ENCODE measurements around the gene MVB12B. TPM values are rescaled to one million over a fixed set of nuclear protein-coding genes. Genes with fewer than 3 reads are reported as not detected.

The MVB12B gene
- polyA plus RNA-seq, 1 donor from 2014 or later = 39.5 TPM

DNA sequence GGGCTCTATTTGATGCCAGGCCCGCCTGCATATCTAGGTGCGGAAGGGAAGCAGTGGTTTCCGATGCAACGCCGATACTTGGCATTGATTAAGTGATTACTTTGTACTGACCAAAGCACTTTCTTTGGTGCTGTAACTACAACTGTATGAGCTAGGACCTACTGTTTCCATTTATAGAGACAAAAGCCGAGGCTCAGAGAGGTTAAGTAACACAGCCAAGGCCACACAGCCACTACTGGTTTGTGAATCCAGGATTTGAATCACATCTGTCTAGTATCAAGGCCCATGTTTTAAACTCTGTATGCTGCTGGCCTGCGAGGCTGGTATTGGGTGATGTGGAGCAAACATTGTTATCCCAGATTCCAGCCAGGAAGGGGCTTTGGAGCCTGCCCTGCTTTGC, 41.4 kb downstream of the MVB12B start:
- no peak overlapping the region for H3K4me2 ChIP-seq (ENCODE audit: low read length)
- no peak overlapping the region for H3K9ac ChIP-seq (ENCODE audit: low read length)
- H3F3A ChIP-seq (ENCODE audit: insufficient read depth, low read length, poor library complexity, severe bottlenecking) = no peaks in the 10 kb centered on the region
- peaks cover 6% of the 10 kb centered on the region for H3K79me2 ChIP-seq (replicated peaks; ENCODE audit: insufficient read depth, low read length)
- H3K27me3 ChIP-seq (ENCODE audit: insufficient read depth, low read depth, low read length) = no peaks in the 10 kb centered on the region
- H3K36me3 ChIP-seq (ENCODE audit: insufficient read depth, low read length) = peaks cover 11% of the 10 kb centered on the region
- no peaks in the 10 kb centered on the region for H3K9me2 ChIP-seq (ENCODE audit: insufficient read depth, low read length)
- TF ChIP-seq RAD21 (conservative IDR thresholded peaks at IDR 0.05) (no peak), SMC3 (conservative IDR thresholded peaks at IDR 0.05; ENCODE audit: poor library complexity) (no peak), REST (IDR thresholded peaks at IDR 0.05; ENCODE audit: borderline replicate concordance) (no peak), MXI1 (conservative IDR thresholded peaks at IDR 0.05; ENCODE audit: poor library complexity, severe bottlenecking) (no peak), EZH2 (IDR thresholded peaks at IDR 0.05; ENCODE audit: borderline replicate concordance, insufficient read depth, low read length, poor library complexity, severe bottlenecking) (no peak), POLR2AphosphoS5 (IDR thresholded peaks at IDR 0.05) (no peak)
- TF ChIP-seq, protein P1, sequence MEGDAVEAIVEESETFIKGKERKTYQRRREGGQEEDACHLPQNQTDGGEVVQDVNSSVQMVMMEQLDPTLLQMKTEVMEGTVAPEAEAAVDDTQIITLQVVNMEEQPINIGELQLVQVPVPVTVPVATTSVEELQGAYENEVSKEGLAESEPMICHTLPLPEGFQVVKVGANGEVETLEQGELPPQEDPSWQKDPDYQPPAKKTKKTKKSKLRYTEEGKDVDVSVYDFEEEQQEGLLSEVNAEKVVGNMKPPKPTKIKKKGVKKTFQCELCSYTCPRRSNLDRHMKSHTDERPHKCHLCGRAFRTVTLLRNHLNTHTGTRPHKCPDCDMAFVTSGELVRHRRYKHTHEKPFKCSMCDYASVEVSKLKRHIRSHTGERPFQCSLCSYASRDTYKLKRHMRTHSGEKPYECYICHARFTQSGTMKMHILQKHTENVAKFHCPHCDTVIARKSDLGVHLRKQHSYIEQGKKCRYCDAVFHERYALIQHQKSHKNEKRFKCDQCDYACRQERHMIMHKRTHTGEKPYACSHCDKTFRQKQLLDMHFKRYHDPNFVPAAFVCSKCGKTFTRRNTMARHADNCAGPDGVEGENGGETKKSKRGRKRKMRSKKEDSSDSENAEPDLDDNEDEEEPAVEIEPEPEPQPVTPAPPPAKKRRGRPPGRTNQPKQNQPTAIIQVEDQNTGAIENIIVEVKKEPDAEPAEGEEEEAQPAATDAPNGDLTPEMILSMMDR (IDR thresholded peaks at IDR 0.05; ENCODE audit: poor library complexity, severe bottlenecking) = no peak
- H4K20me1 ChIP-seq (ENCODE audit: insufficient read depth) = no peaks in the 10 kb centered on the region
- no peak overlapping the region for H2AFZ ChIP-seq (ENCODE audit: low read depth, low read length)
- H3K4me3 ChIP-seq (ENCODE audit: low read length) = no peak overlapping the region
- H3K27ac ChIP-seq (ENCODE audit: low read length) = no peak overlapping the region
- H3K9me3 ChIP-seq (ENCODE audit: low read length) = no peaks in the 10 kb centered on the region

- H3K36me3 ChIP-seq (ENCODE audit: insufficient read depth, low read length) = peaks cover 4% of the 10 kb centered on the region
- no peak overlapping the region for H3K4me3 ChIP-seq (ENCODE audit: low read length)
- no peak overlapping the region for H2AFZ ChIP-seq (ENCODE audit: low read depth, low read length)
- H3K9ac ChIP-seq (ENCODE audit: low read length) = no peak overlapping the region
- no peak for TF ChIP-seq RAD21 (conservative IDR thresholded peaks at IDR 0.05)
- no peaks in the 10 kb centered on the region for H3K27me3 ChIP-seq (ENCODE audit: insufficient read depth, low read depth, low read length)
- H3K27ac ChIP-seq (ENCODE audit: low read length) = no peak overlapping the region
- no peaks in the 10 kb centered on the region for H3K9me3 ChIP-seq (ENCODE audit: low read length)
- H3K4me2 ChIP-seq (ENCODE audit: low read length) = no peak overlapping the region
- no peaks in the 10 kb centered on the region for H4K20me1 ChIP-seq (ENCODE audit: insufficient read depth)
- no peaks in the 10 kb centered on the region for H3F3A ChIP-seq (ENCODE audit: insufficient read depth, low read length, poor library complexity, severe bottlenecking)
- H3K9me2 ChIP-seq (ENCODE audit: insufficient read depth, low read length) = no peaks in the 10 kb centered on the region
- no peaks in the 10 kb centered on the region for H3K79me2 ChIP-seq (replicated peaks; ENCODE audit: insufficient read depth, low read length)
Measured at GRCh38 chr9:126371007-126371870, 44.6 kb downstream of the MVB12B start.

- Histone ChIP-seq H3K9me2 (ENCODE audit: insufficient read depth, low read length) (no peaks in the 10 kb centered on the region), H3K27ac (ENCODE audit: low read length) (no peak overlapping the region), H3K36me3 (ENCODE audit: insufficient read depth, low read length) (peaks cover 4% of the 10 kb centered on the region), H3K27me3 (ENCODE audit: insufficient read depth, low read depth, low read length) (no peaks in the 10 kb centered on the region), H3F3A (ENCODE audit: insufficient read depth, low read length, poor library complexity, severe bottlenecking) (no peaks in the 10 kb centered on the region), H3K9me3 (ENCODE audit: low read length) (no peaks in the 10 kb centered on the region), H3K4me3 (ENCODE audit: low read length) (no peak overlapping the region), H2AFZ (ENCODE audit: low read depth, low read length) (no peak overlapping the region), H3K79me2 (replicated peaks; ENCODE audit: insufficient read depth, low read length) (no peaks in the 10 kb centered on the region), H3K9ac (ENCODE audit: low read length) (no peak overlapping the region), H3K4me2 (ENCODE audit: low read length) (no peak overlapping the region), H4K20me1 (ENCODE audit: insufficient read depth) (no peaks in the 10 kb centered on the region)
- TF ChIP-seq TAF1 (IDR thresholded peaks at IDR 0.05; ENCODE audit: low read depth) = no peak
- no peak for TF ChIP-seq RAD21 (conservative IDR thresholded peaks at IDR 0.05)
- no peak for TF ChIP-seq EZH2 (IDR thresholded peaks at IDR 0.05; ENCODE audit: borderline replicate concordance, insufficient read depth, low read length, poor library complexity, severe bottlenecking)
- TF ChIP-seq REST (IDR thresholded peaks at IDR 0.05; ENCODE audit: borderline replicate concordance) = no peak
- TF ChIP-seq, protein P1 (IDR thresholded peaks at IDR 0.05; ENCODE audit: poor library complexity, severe bottlenecking) = no peak
Measured at GRCh38 chr9:126372716-126373115, 46.1 kb downstream of the MVB12B start.
